ENCODE results near the gene THADA.
"Not testable (repeated sequence)": the region's sequence is repeated elsewhere in the genome, so short reads cannot be mapped to it uniquely, and the experiment has no call there.

THADA gene

GRCh38 chr2:43595603-43596412 is at the start of gene THADA:
Gene THADA, minus strand, starts transcription at chr2:43596038. Its CDS starts 3,646 bp downstream, at chr2:43592392.
- CTCF ChIA-PET, result interaction anchor here (1.0 to 2.3 kb wide), 6 partner anchors 10 to 469 kb away, joined by 3 to 10 read pairs (median 7); no protein-coding TSS in a partner anchor
- TF ChIP-seq CTCF (IDR thresholded peaks at IDR 0.05; ENCODE audit: control extremely low read depth, extremely low read depth, low read depth, missing control alignments), result no peak
- POLR2A ChIA-PET, result interaction anchor here (1.5 kb wide), 1 partner anchor 19 kb away, joined by 4 read pairs; no protein-coding TSS in a partner anchor
- peak; percentile 98 for DNase-seq (ENCODE audit: extremely low spot score)

- CTCF ChIA-PET, result interaction anchor here (1.6 kb wide), 1 partner anchor 10 kb away, joined by 4 read pairs; no protein-coding TSS in a partner anchor
- no peak for DNase-seq (ENCODE audit: extremely low spot score)
- no peak for TF ChIP-seq CTCF (IDR thresholded peaks at IDR 0.05; ENCODE audit: control extremely low read depth, extremely low read depth, low read depth, missing control alignments)
- POLR2A ChIA-PET, result no interaction called here
Observed at GRCh38 chr2:43643680-43644079, 47.8 kb upstream of the THADA start.

GRCh38 chr2:43642363-43642762 is 46.5 kb upstream of the THADA start:
- CTCF ChIA-PET, result no interaction called here
- no peak for DNase-seq (ENCODE audit: extremely low spot score)
- POLR2A ChIA-PET, result no interaction called here
- no peak for TF ChIP-seq CTCF (IDR thresholded peaks at IDR 0.05; ENCODE audit: control extremely low read depth, extremely low read depth, low read depth, missing control alignments)

- ChIA-PET CTCF (interaction anchor here (0.9 to 1.4 kb wide), 2 partner anchors 25 to 29 kb away, joined by 3 read pairs; no protein-coding TSS in a partner anchor), POLR2A (no interaction called here)
- no peak for TF ChIP-seq CTCF (IDR thresholded peaks at IDR 0.05; ENCODE audit: control extremely low read depth, extremely low read depth, low read depth, missing control alignments)
- DNase-seq (ENCODE audit: extremely low spot score), result peak; percentile 94
Observed at GRCh38 chr2:43637030-43637803, 41.4 kb upstream of the THADA start, which contains the start of gene PLEKHH2. Gene PLEKHH2, plus strand, starts transcription at chr2:43637260. Its CDS starts 7,414 bp downstream, at chr2:43644674.

- ChIA-PET CTCF (interaction anchor here (0.9 to 1.4 kb wide), 2 partner anchors 25 to 28 kb away, joined by 3 read pairs; no protein-coding TSS in a partner anchor), POLR2A (no interaction called here)
- DNase-seq (ENCODE audit: extremely low spot score), result peak; percentile 10
- no peak for TF ChIP-seq CTCF (IDR thresholded peaks at IDR 0.05; ENCODE audit: control extremely low read depth, extremely low read depth, low read depth, missing control alignments)
Observed at GRCh38 chr2:43636621-43637020, 40.8 kb upstream of the THADA start.

- DNase-seq (ENCODE audit: extremely low spot score); POLR2A ChIA-PET: not testable (repeated sequence)
- CTCF ChIA-PET, result interaction anchor here (0.9 kb wide), 1 partner anchor 28 kb away, joined by 3 read pairs; no protein-coding TSS in a partner anchor
Observed at GRCh38 chr2:43636153-43636552, 40.3 kb upstream of the THADA start.
